ENCODE results near the gene IRX2. TPM values are rescaled to one million over a fixed set of nuclear protein-coding genes. Genes with fewer than 3 reads are reported as not detected.

IRX2 gene
- total RNA-seq, 1 experiment from 2014 or later = 0.10 TPM

DNA sequence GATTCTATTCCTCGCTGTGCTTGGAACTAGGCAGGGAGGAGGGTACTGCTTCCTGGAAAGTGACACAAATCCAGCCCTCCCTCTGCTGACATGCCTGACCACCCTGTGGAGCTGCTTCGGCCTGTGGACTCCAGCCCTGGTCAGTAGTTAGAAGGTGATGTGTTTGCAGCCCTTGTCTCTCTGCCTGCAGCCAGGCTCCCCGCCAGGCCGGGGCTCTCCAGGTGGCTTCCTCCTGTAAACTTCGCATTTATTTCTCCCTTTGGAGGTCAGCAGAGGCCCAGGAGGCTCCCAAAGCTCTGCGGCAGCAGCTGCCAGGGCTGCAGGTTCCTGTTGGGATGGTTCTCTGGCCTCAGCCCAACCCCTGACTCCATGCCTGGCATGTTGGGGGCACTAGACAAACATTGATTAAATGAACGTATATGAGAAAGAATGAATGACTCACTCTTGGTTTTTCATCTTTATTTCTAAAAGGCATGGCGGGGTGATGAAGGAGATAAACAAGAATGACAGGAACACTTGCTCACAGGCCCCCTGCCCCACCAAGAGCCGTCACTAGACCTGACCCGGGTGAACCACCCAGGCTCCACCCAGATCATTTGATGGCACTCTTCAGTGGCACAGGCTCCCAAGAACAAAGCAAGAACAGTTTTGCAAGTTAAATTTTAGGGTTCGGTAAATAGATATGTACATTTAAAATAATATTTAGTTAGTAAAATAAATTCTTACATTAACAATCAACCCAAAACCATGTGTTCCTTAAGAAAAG, 8.4 kb upstream of the IRX2 start:
- Histone ChIP-seq H3K4me1 (ENCODE audit: control insufficient read depth, insufficient read depth, low read length) (no peaks in the 10 kb centered on the region), H3K4me3 (ENCODE audit: low read depth in 2 of 2, low read length in 2 of 2) (no peak overlapping the region), H3K27ac (ENCODE audit: low read length) (no peak overlapping the region), H3K36me3 (ENCODE audit: control insufficient read depth, insufficient read depth, low read length) (no peaks in the 10 kb centered on the region), H3K27me3 (ENCODE audit: control insufficient read depth, insufficient read depth, low read length) (no peaks in the 10 kb centered on the region), H3K9me3 (ENCODE audit: control insufficient read depth, insufficient read depth, low read depth, low read length) (no peaks in the 10 kb centered on the region)
- in situ Hi-C loops (cut with HindIII; ENCODE audit: low pct_unique_long_range_greater_than_20kb, low sequenced_read_pairs) = no loop called here
- no peak for DNase-seq (ENCODE audit: low read depth, low spot score)
- CTCF ChIA-PET = no interaction called here
- intact Hi-C loops (cut with micrococcal nuclease; ENCODE audit: unreplicated experiment) = no loop called here
- no TSS peak for BruUV-seq (replicated peaks)
- TF ChIP-seq, protein P1, sequence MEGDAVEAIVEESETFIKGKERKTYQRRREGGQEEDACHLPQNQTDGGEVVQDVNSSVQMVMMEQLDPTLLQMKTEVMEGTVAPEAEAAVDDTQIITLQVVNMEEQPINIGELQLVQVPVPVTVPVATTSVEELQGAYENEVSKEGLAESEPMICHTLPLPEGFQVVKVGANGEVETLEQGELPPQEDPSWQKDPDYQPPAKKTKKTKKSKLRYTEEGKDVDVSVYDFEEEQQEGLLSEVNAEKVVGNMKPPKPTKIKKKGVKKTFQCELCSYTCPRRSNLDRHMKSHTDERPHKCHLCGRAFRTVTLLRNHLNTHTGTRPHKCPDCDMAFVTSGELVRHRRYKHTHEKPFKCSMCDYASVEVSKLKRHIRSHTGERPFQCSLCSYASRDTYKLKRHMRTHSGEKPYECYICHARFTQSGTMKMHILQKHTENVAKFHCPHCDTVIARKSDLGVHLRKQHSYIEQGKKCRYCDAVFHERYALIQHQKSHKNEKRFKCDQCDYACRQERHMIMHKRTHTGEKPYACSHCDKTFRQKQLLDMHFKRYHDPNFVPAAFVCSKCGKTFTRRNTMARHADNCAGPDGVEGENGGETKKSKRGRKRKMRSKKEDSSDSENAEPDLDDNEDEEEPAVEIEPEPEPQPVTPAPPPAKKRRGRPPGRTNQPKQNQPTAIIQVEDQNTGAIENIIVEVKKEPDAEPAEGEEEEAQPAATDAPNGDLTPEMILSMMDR (IDR thresholded peaks at IDR 0.05) = no peak
- TF ChIP-seq, protein P2, sequence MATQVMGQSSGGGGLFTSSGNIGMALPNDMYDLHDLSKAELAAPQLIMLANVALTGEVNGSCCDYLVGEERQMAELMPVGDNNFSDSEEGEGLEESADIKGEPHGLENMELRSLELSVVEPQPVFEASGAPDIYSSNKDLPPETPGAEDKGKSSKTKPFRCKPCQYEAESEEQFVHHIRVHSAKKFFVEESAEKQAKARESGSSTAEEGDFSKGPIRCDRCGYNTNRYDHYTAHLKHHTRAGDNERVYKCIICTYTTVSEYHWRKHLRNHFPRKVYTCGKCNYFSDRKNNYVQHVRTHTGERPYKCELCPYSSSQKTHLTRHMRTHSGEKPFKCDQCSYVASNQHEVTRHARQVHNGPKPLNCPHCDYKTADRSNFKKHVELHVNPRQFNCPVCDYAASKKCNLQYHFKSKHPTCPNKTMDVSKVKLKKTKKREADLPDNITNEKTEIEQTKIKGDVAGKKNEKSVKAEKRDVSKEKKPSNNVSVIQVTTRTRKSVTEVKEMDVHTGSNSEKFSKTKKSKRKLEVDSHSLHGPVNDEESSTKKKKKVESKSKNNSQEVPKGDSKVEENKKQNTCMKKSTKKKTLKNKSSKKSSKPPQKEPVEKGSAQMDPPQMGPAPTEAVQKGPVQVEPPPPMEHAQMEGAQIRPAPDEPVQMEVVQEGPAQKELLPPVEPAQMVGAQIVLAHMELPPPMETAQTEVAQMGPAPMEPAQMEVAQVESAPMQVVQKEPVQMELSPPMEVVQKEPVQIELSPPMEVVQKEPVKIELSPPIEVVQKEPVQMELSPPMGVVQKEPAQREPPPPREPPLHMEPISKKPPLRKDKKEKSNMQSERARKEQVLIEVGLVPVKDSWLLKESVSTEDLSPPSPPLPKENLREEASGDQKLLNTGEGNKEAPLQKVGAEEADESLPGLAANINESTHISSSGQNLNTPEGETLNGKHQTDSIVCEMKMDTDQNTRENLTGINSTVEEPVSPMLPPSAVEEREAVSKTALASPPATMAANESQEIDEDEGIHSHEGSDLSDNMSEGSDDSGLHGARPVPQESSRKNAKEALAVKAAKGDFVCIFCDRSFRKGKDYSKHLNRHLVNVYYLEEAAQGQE (IDR thresholded peaks at IDR 0.05; ENCODE audit: insufficient read depth in 1 of 2, low read depth in 2 of 2, low read length in 1 of 2) = no peak
- TF ChIP-seq TCF7L2 (IDR thresholded peaks at IDR 0.05; ENCODE audit: low read depth, low read length) (no peak), POLR2AphosphoS5 (IDR thresholded peaks at IDR 0.05; ENCODE audit: low read depth, low read length) (no peak), SIN3A (IDR thresholded peaks at IDR 0.05; ENCODE audit: borderline replicate concordance, insufficient read depth, low read depth, low read length) (no peak)
- POLR2A ChIA-PET = no interaction called here
- no peak for ATAC-seq

GRCh38 chr5:2759091-2759490, 7.6 kb upstream of the IRX2 start:
- no peak overlapping the region for H3K4me3 ChIP-seq (ENCODE audit: low read depth in 2 of 2, low read length in 2 of 2)
- no peak overlapping the region for H3K27ac ChIP-seq (ENCODE audit: low read length)
- no peak for DNase-seq (ENCODE audit: low read depth, low spot score)
- BruUV-seq (replicated peaks) = no TSS peak
- H3K36me3 ChIP-seq (ENCODE audit: control insufficient read depth, insufficient read depth, low read length) = no peaks in the 10 kb centered on the region
- TF ChIP-seq SIN3A (IDR thresholded peaks at IDR 0.05; ENCODE audit: borderline replicate concordance, insufficient read depth, low read depth, low read length) (no peak), TCF7L2 (IDR thresholded peaks at IDR 0.05; ENCODE audit: low read depth, low read length) (no peak), POLR2AphosphoS5 (IDR thresholded peaks at IDR 0.05; ENCODE audit: low read depth, low read length) (no peak)
- TF ChIP-seq, protein P2 (IDR thresholded peaks at IDR 0.05; ENCODE audit: insufficient read depth in 1 of 2, low read depth in 2 of 2, low read length in 1 of 2) = no peak
- TF ChIP-seq, protein P1 (IDR thresholded peaks at IDR 0.05) = no peak
- H3K27me3 ChIP-seq (ENCODE audit: control insufficient read depth, insufficient read depth, low read length) = no peaks in the 10 kb centered on the region
- intact Hi-C loops (cut with micrococcal nuclease; ENCODE audit: unreplicated experiment) (no loop called here), in situ Hi-C loops (cut with HindIII; ENCODE audit: low pct_unique_long_range_greater_than_20kb, low sequenced_read_pairs) (no loop called here)
- CTCF ChIA-PET = no interaction called here
- H3K9me3 ChIP-seq (ENCODE audit: control insufficient read depth, insufficient read depth, low read depth, low read length) = no peaks in the 10 kb centered on the region
- no peaks in the 10 kb centered on the region for H3K4me1 ChIP-seq (ENCODE audit: control insufficient read depth, insufficient read depth, low read length)
- ATAC-seq = no peak
- POLR2A ChIA-PET = no interaction called here
